Measurements from ENCODE around the gene KIAA1614.

Gene KIAA1614

GRCh38 chr1:180916012-180916770, 3.5 kb downstream of the KIAA1614 start:
- DNase-seq, result no peak
- peaks cover 0 to 21% (median 16%) of the 10 kb centered on the region in 4 experiments for H3K4me1 ChIP-seq (ENCODE audit: control extremely low read depth in 1 of 4, control insufficient read depth in 4 of 4, insufficient read depth in 4 of 4, low read length in 3 of 4)
- CTCF ChIA-PET, result interaction anchor here (1.3 kb wide), 2 partner anchors 10 to 35 kb away, joined by 3 to 5 read pairs; no protein-coding TSS in a partner anchor
- POLR2A ChIA-PET, result no interaction called here
- H3K36me3 ChIP-seq (ENCODE audit: control insufficient read depth in 4 of 4, insufficient read depth in 4 of 4, low read length in 3 of 4), result no peaks in the 10 kb centered on the region
- peaks cover 0 to 44% (median 14%) of the 10 kb centered on the region in 5 experiments for H3K27me3 ChIP-seq (replicated peaks in 2 of 5; ENCODE audit: control insufficient read depth in 4 of 5, insufficient read depth in 5 of 5, low read length in 4 of 5)
- no peak overlapping the region for H3K4me3 ChIP-seq (ENCODE audit: control insufficient read depth in 1 of 7, extremely low read depth in 1 of 7, insufficient read depth in 4 of 7, low read depth in 2 of 7, low read length in 6 of 7)
- H3K27ac ChIP-seq (ENCODE audit: insufficient read depth in 1 of 2, low read depth in 1 of 2, low read length in 2 of 2, poor library complexity in 1 of 2, severe bottlenecking in 2 of 2), result no peak overlapping the region
- H3K9me3 ChIP-seq (ENCODE audit: control extremely low read depth in 1 of 5, control insufficient read depth in 4 of 5, insufficient read depth in 2 of 5, low read depth in 1 of 5, low read length in 4 of 5), result no peaks in the 10 kb centered on the region
- 94% methylated on average over 17 of the region's 17 CpGs for WGBS (ENCODE audit: insufficient coverage)

GRCh38 chr1:180916771-180917170, 4.1 kb downstream of the KIAA1614 start:
- DNase-seq, result no peak
- no peak overlapping the region for H3K27ac ChIP-seq (ENCODE audit: insufficient read depth in 1 of 2, low read depth in 1 of 2, low read length in 2 of 2, poor library complexity in 1 of 2, severe bottlenecking in 2 of 2)
- POLR2A ChIA-PET, result no interaction called here
- CTCF ChIA-PET, result interaction anchor here (2.0 kb wide), 1 partner anchor 17 kb away, joined by 4 read pairs; no protein-coding TSS in a partner anchor
- H3K36me3 ChIP-seq (ENCODE audit: control insufficient read depth in 4 of 4, insufficient read depth in 4 of 4, low read length in 3 of 4), result no peaks in the 10 kb centered on the region
- H3K4me3 ChIP-seq (ENCODE audit: control insufficient read depth in 1 of 7, extremely low read depth in 1 of 7, insufficient read depth in 4 of 7, low read depth in 2 of 7, low read length in 6 of 7), result no peak overlapping the region
- H3K27me3 ChIP-seq (replicated peaks in 2 of 5; ENCODE audit: control insufficient read depth in 4 of 5, insufficient read depth in 5 of 5, low read length in 4 of 5), result peaks cover 0 to 39% (median 9%) of the 10 kb centered on the region in 5 experiments
- 87% methylated on average over 3 of the region's 10 CpGs for WGBS (ENCODE audit: insufficient coverage)
- no peaks in the 10 kb centered on the region for H3K9me3 ChIP-seq (ENCODE audit: control extremely low read depth in 1 of 5, control insufficient read depth in 4 of 5, insufficient read depth in 2 of 5, low read depth in 1 of 5, low read length in 4 of 5)
- H3K4me1 ChIP-seq (ENCODE audit: control extremely low read depth in 1 of 4, control insufficient read depth in 4 of 4, insufficient read depth in 4 of 4, low read length in 3 of 4), result peaks cover 0 to 19% (median 14%) of the 10 kb centered on the region in 4 experiments

GRCh38 chr1:180917306-180918065, 4.8 kb downstream of the KIAA1614 start:
- 94% methylated on average over 10 of the region's 12 CpGs for WGBS (ENCODE audit: insufficient coverage)
- Histone ChIP-seq H3K4me3 (ENCODE audit: control insufficient read depth in 1 of 7, extremely low read depth in 1 of 7, insufficient read depth in 4 of 7, low read depth in 2 of 7, low read length in 6 of 7) (no peak overlapping the region), H3K4me1 (ENCODE audit: control extremely low read depth in 1 of 4, control insufficient read depth in 4 of 4, insufficient read depth in 4 of 4, low read length in 3 of 4) (peaks cover 0 to 12% (median 8%) of the 10 kb centered on the region in 4 experiments), H3K36me3 (ENCODE audit: control insufficient read depth in 4 of 4, insufficient read depth in 4 of 4, low read length in 3 of 4) (no peaks in the 10 kb centered on the region), H3K27ac (ENCODE audit: insufficient read depth in 1 of 2, low read depth in 1 of 2, low read length in 2 of 2, poor library complexity in 1 of 2, severe bottlenecking in 2 of 2) (no peak overlapping the region), H3K9me3 (ENCODE audit: control extremely low read depth in 1 of 5, control insufficient read depth in 4 of 5, insufficient read depth in 2 of 5, low read depth in 1 of 5, low read length in 4 of 5) (no peaks in the 10 kb centered on the region), H3K27me3 (replicated peaks in 2 of 5; ENCODE audit: control insufficient read depth in 4 of 5, insufficient read depth in 5 of 5, low read length in 4 of 5) (peaks cover 0 to 32% (median 9%) of the 10 kb centered on the region in 5 experiments)
- ChIA-PET CTCF (interaction anchor here (0.7 to 2.0 kb wide), 2 partner anchors 17 to 36 kb away, joined by 3 to 4 read pairs; no protein-coding TSS in a partner anchor), POLR2A (no interaction called here)
- DNase-seq, result peak in 1 of 3 donors; percentile 40

DNA sequence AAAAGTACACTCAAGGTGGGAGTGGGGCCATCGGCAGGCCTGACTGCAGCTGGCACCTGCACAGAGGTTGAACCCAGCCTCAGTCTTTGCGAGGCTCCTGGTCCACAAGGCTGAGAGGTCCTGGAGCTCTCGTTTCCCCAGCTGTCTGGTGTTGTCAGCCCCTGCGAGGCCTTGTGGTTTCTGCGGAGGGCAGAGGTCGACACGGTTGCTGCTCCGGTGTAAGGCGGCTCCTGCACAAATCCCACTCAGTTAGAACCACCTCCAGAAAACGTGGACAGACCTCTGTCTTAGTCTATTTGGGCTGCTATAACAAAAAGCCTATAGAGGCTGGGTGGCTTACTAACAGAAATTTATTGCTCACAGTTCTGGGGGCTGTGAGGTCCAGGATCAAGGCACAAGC, 5.8 kb downstream of the KIAA1614 start:
- no peak for DNase-seq
- no peaks in the 10 kb centered on the region for H3K36me3 ChIP-seq (ENCODE audit: control insufficient read depth in 4 of 4, insufficient read depth in 4 of 4, low read length in 3 of 4)
- no peak overlapping the region for H3K4me3 ChIP-seq (ENCODE audit: control insufficient read depth in 1 of 7, extremely low read depth in 1 of 7, insufficient read depth in 4 of 7, low read depth in 2 of 7, low read length in 6 of 7)
- peaks cover 0 to 12% (median 7%) of the 10 kb centered on the region in 4 experiments for H3K4me1 ChIP-seq (ENCODE audit: control extremely low read depth in 1 of 4, control insufficient read depth in 4 of 4, insufficient read depth in 4 of 4, low read length in 3 of 4)
- ChIA-PET POLR2A (no interaction called here), CTCF (interaction anchor here (1.0 to 2.0 kb wide), 2 partner anchors 19 to 44 kb away, joined by 3 to 4 read pairs; no protein-coding TSS in a partner anchor)
- WGBS (ENCODE audit: insufficient coverage), result 91% methylated on average over 10 of the region's 10 CpGs
- H3K9me3 ChIP-seq (ENCODE audit: control extremely low read depth in 1 of 5, control insufficient read depth in 4 of 5, insufficient read depth in 2 of 5, low read depth in 1 of 5, low read length in 4 of 5), result no peaks in the 10 kb centered on the region
- H3K27me3 ChIP-seq (replicated peaks in 2 of 5; ENCODE audit: control insufficient read depth in 4 of 5, insufficient read depth in 5 of 5, low read length in 4 of 5), result peaks cover 0 to 22% (median 6%) of the 10 kb centered on the region in 5 experiments
- no peak overlapping the region for H3K27ac ChIP-seq (ENCODE audit: insufficient read depth in 1 of 2, low read depth in 1 of 2, low read length in 2 of 2, poor library complexity in 1 of 2, severe bottlenecking in 2 of 2)

DNA sequence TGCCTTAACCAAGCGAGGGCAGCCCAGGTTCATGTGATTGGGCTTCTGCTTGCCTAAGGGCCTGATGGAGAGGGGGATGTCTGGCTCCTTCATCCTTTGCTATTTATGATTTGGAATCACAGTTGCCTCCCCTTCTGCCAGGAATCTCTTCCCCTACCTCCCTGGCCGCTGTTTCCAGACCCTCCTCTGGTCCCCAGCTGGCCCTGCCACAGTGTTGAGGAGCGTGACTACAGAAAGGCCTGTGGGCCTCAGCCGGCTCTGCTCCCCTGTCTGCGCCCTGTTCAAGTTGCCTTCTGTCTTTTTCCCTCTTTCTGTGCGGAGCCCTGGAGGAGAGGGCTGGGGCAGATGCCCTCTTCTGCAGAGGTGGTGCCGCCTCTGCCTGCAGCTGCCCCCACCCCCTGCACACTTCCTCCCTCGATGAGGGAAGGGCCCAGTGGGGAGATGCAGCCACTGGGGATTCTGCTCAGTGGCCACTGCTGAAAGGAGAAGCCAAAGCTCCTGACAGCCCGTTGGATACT, 6.5 kb downstream of the KIAA1614 start:
- peaks cover 0 to 18% (median 9%) of the 10 kb centered on the region in 4 experiments for H3K4me1 ChIP-seq (ENCODE audit: control extremely low read depth in 1 of 4, control insufficient read depth in 4 of 4, insufficient read depth in 4 of 4, low read length in 3 of 4)
- 82% methylated on average over 8 of the region's 9 CpGs for WGBS (ENCODE audit: insufficient coverage)
- ChIA-PET POLR2A (no interaction called here), CTCF (no interaction called here)
- no peak overlapping the region for H3K4me3 ChIP-seq (ENCODE audit: control insufficient read depth in 1 of 7, extremely low read depth in 1 of 7, insufficient read depth in 4 of 7, low read depth in 2 of 7, low read length in 6 of 7)
- H3K36me3 ChIP-seq (ENCODE audit: control insufficient read depth in 4 of 4, insufficient read depth in 4 of 4, low read length in 3 of 4), result no peaks in the 10 kb centered on the region
- DNase-seq, result no peak
- H3K27ac ChIP-seq (ENCODE audit: insufficient read depth in 1 of 2, low read depth in 1 of 2, low read length in 2 of 2, poor library complexity in 1 of 2, severe bottlenecking in 2 of 2), result no peak overlapping the region
- H3K27me3 ChIP-seq (replicated peaks in 2 of 5; ENCODE audit: control insufficient read depth in 4 of 5, insufficient read depth in 5 of 5, low read length in 4 of 5), result peaks cover 0 to 14% (median under 1%) of the 10 kb centered on the region in 5 experiments
- no peaks in the 10 kb centered on the region for H3K9me3 ChIP-seq (ENCODE audit: control extremely low read depth in 1 of 5, control insufficient read depth in 4 of 5, insufficient read depth in 2 of 5, low read depth in 1 of 5, low read length in 4 of 5)

DNA sequence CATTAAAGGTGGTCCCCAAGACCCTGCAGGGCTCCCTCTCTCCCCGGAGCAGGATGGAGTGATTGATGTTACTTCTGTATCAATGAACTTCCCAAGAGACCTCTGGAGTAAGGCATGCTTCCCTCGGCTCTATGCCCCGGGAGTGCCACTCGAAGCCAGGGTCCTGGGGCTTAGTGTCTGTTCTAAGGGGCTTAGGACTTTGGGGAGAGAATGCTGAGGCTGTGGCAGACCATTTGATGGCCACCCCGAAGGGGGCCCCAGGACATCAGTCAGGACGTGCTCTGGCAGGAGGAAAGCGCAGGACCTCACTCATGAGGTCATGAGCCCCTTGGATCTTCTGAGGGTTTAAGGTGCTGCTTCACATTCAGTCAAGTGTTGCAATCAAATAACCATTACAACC, 7.5 kb downstream of the KIAA1614 start:
- Histone ChIP-seq H3K27ac (ENCODE audit: insufficient read depth in 1 of 2, low read depth in 1 of 2, low read length in 2 of 2, poor library complexity in 1 of 2, severe bottlenecking in 2 of 2) (no peak overlapping the region), H3K4me3 (ENCODE audit: control insufficient read depth in 1 of 7, extremely low read depth in 1 of 7, insufficient read depth in 4 of 7, low read depth in 2 of 7, low read length in 6 of 7) (no peak overlapping the region), H3K9me3 (ENCODE audit: control extremely low read depth in 1 of 5, control insufficient read depth in 4 of 5, insufficient read depth in 2 of 5, low read depth in 1 of 5, low read length in 4 of 5) (no peaks in the 10 kb centered on the region), H3K36me3 (ENCODE audit: control insufficient read depth in 4 of 4, insufficient read depth in 4 of 4, low read length in 3 of 4) (no peaks in the 10 kb centered on the region), H3K27me3 (replicated peaks in 2 of 5; ENCODE audit: control insufficient read depth in 4 of 5, insufficient read depth in 5 of 5, low read length in 4 of 5) (peaks cover 0 to 6% (median 0%) of the 10 kb centered on the region in 5 experiments), H3K4me1 (ENCODE audit: control extremely low read depth in 1 of 4, control insufficient read depth in 4 of 4, insufficient read depth in 4 of 4, low read length in 3 of 4) (peaks cover 0 to 23% (median 12%) of the 10 kb centered on the region in 4 experiments)
- WGBS (ENCODE audit: insufficient coverage), result 98% methylated on average over 6 of the region's 7 CpGs
- CTCF ChIA-PET, result interaction anchor here (0.6 to 1.8 kb wide), 2 partner anchors 15 to 39 kb away, joined by 3 to 8 read pairs; no protein-coding TSS in a partner anchor
- no peak for DNase-seq
- POLR2A ChIA-PET, result no interaction called here

Data from common myeloid progenitor, CD34-positive (primary cell).